Endodermal cell (in vitro differentiated cells): Measurements from ENCODE around the gene ZMYND8. TPM values are rescaled to one million over a fixed set of nuclear protein-coding genes. Genes with fewer than 3 reads are reported as not detected.

Experiments used
- DNase-seq: peaks from one replicate; pipeline ENCODE4 v3.0.0-alpha.2; 2017
- H3K27ac ChIP-seq: 2 replicates; pipeline ENCODE4 v1.5.1; 2013; ENCODE audit warnings: mild to moderate bottlenecking, low read depth, low read length, moderate library complexity
- H3K27me3 ChIP-seq: 2 replicates; pipeline ENCODE4 v1.6.1; 2013; ENCODE audit warnings: mild to moderate bottlenecking, low read length, moderate library complexity; ENCODE audit not compliant: insufficient read depth, control insufficient read depth, poor library complexity, severe bottlenecking
- H3K36me3 ChIP-seq: 2 replicates; pipeline ENCODE4 v1.7.0; 2013; ENCODE audit warnings: mild to moderate bottlenecking, low read length, moderate library complexity; ENCODE audit not compliant: control insufficient read depth, insufficient read depth
- H3K4me1 ChIP-seq: one replicate; pipeline ENCODE4 v1.7.0; 2013; ENCODE audit warnings: low read length; ENCODE audit not compliant: control insufficient read depth, insufficient read depth
- H3K4me3 ChIP-seq: 2 replicates; pipeline ENCODE4 v1.5.1; 2013; ENCODE audit warnings: mild to moderate bottlenecking, low read length, moderate library complexity
- H3K9ac ChIP-seq: 2 replicates; pipeline ENCODE4 v1.6.1; 2013; ENCODE audit warnings: mild to moderate bottlenecking, low read length, moderate library complexity; ENCODE audit not compliant: poor library complexity, severe bottlenecking; ENCODE audit errors: extremely low read depth
- H3K9me3 ChIP-seq: 2 replicates; pipeline ENCODE4 v1.6.1; 2013; ENCODE audit warnings: mild to moderate bottlenecking, low read length, moderate library complexity; ENCODE audit not compliant: control insufficient read depth
- H3K27ac Mint-ChIP-seq: 2 replicates; pipeline ENCODE4 v1.8.0; 2020; ENCODE audit warnings: mixed read lengths
- H3K27me3 Mint-ChIP-seq: 2 replicates; pipeline ENCODE4 v1.8.0; 2021; ENCODE audit warnings: mild to moderate bottlenecking, mixed read lengths; ENCODE audit not compliant: insufficient read depth
- H3K36me3 Mint-ChIP-seq: 2 replicates; pipeline ENCODE4 v1.8.0; 2020; ENCODE audit warnings: low read depth, mixed read lengths
- H3K4me1 Mint-ChIP-seq: 2 replicates; pipeline ENCODE4 v1.8.0; 2020; ENCODE audit warnings: mixed read lengths
- H3K4me3 Mint-ChIP-seq: 2 replicates; pipeline ENCODE4 v1.8.0; 2020; ENCODE audit warnings: mild to moderate bottlenecking, moderate library complexity, mixed read lengths
- H3K9me3 Mint-ChIP-seq: 2 replicates; pipeline ENCODE4 v1.8.0; 2020; ENCODE audit warnings: mild to moderate bottlenecking, mixed read lengths
- CTCF ChIP-seq: fragments of 200-600 bp; sonication (generic); conservative IDR thresholded peaks from 2 replicates; pipeline ENCODE4 v1.5.0; 2021; ENCODE audit warnings: antibody characterized with exemption, mild to moderate bottlenecking
- WGBS, 2 experiments: methylation state at CpG; one replicate each; pipeline versions ENCODE4 v1.1.5 to v1.1.7; 2013; ENCODE audit warnings: missing lambda C conversion rate in 2 of 2, mixed read lengths in 1 of 2; ENCODE audit not compliant: insufficient coverage in 1 of 2, insufficient read length in 1 of 2; 5-methylcytosine and 5-hydroxymethylcytosine counted together
- total RNA-seq, 2 donors: library from RNA; stranded (reverse); fragmentation: NEBNext Ultra II Directional in 1 of 2; extraction: Animal tissue kit (Norgen Biotek cat#: 25700) in 1 of 2; gene quantifications; 2 replicates in 1 of 2; 3 replicates in 1 of 2; pipeline ENCODE4 v1.2.1, GENCODE V29; 2021

ZMYND8 gene
- total RNA-seq, 2 donors from 2014 or later = 85.0 to 99.9 TPM

GRCh38 chr20:47392721-47393073 lies 36.2 kb upstream of the ZMYND8 start:
- no peaks in the 10 kb centered on the region for H3K36me3 Mint-ChIP-seq

GRCh38 chr20:47392015-47392720 lies 35.7 kb upstream of the ZMYND8 start:
- Mint-ChIP-seq H3K36me3 (no peaks in the 10 kb centered on the region), H3K9me3 (peaks cover 5% of the 10 kb centered on the region), H3K4me1 (no peaks in the 10 kb centered on the region), H3K27ac (no peak overlapping the region), H3K4me3 (no peak overlapping the region), H3K27me3 (no peaks in the 10 kb centered on the region)
- DNase-seq = no peak
- H3K9me3 ChIP-seq = no peaks in the 10 kb centered on the region
- H3K9ac ChIP-seq = no peak overlapping the region
- TF ChIP-seq CTCF = no peak
- no peaks in the 10 kb centered on the region for H3K36me3 ChIP-seq
- no peak overlapping the region for H3K4me3 ChIP-seq
- H3K27ac ChIP-seq = no peak overlapping the region
- H3K27me3 ChIP-seq = no peaks in the 10 kb centered on the region
- no peaks in the 10 kb centered on the region for H3K4me1 ChIP-seq
- WGBS, 2 experiments = 90 to 95% methylated on average over 5 to 7 of the region's 7 CpGs

More at GRCh38 chr20:47392721-47393073, 36.2 kb upstream of the ZMYND8 start:
- H3K27me3 ChIP-seq = no peaks in the 10 kb centered on the region
- Mint-ChIP-seq H3K9me3 (peaks cover 5% of the 10 kb centered on the region), H3K27ac (no peak overlapping the region), H3K4me1 (no peaks in the 10 kb centered on the region), H3K27me3 (no peaks in the 10 kb centered on the region), H3K4me3 (no peak overlapping the region)
- no peak overlapping the region for H3K27ac ChIP-seq
- H3K4me3 ChIP-seq = no peak overlapping the region
- H3K4me1 ChIP-seq = no peaks in the 10 kb centered on the region
- no peak overlapping the region for H3K9ac ChIP-seq
- TF ChIP-seq CTCF = no peak
- no peaks in the 10 kb centered on the region for H3K36me3 ChIP-seq
- DNase-seq = no peak
- no peaks in the 10 kb centered on the region for H3K9me3 ChIP-seq
- 96 to 97% methylated on average over 2 of the region's 2 CpGs for WGBS, 2 experiments

- H3K4me3 Mint-ChIP-seq = no peak overlapping the region
- no peak overlapping the region for H3K27ac ChIP-seq
- H3K27ac Mint-ChIP-seq = no peak overlapping the region
Observed at GRCh38 chr20:47391276-47392010, 34.9 kb upstream of the ZMYND8 start.

More at GRCh38 chr20:47391276-47392010, 34.9 kb upstream of the ZMYND8 start:
- Mint-ChIP-seq H3K27me3 (no peaks in the 10 kb centered on the region), H3K4me1 (no peaks in the 10 kb centered on the region), H3K9me3 (peaks cover 5% of the 10 kb centered on the region), H3K36me3 (no peaks in the 10 kb centered on the region)
- no peaks in the 10 kb centered on the region for H3K27me3 ChIP-seq
- H3K4me3 ChIP-seq = no peak overlapping the region
- TF ChIP-seq CTCF = no peak
- no peaks in the 10 kb centered on the region for H3K36me3 ChIP-seq
- no peak for DNase-seq
- 92 to 93% methylated on average over 3 to 6 of the region's 6 CpGs for WGBS, 2 experiments
- no peaks in the 10 kb centered on the region for H3K9me3 ChIP-seq
- no peaks in the 10 kb centered on the region for H3K4me1 ChIP-seq
- H3K9ac ChIP-seq = no peak overlapping the region
